ENCODE data around the gene KIAA0753.

KIAA0753 gene

GRCh38 chr17:6640536-6641246 is at the start of gene KIAA0753, which contains the start of gene TXNDC17:
KIAA0753 (minus strand) TSS chr17:6640711; CDS start chr17:6635103, 5,608 bp downstream.
TXNDC17 (plus strand) TSS chr17:6641060; CDS start chr17:6641083, 23 bp downstream.
- peak; percentile 84 for DNase-seq (ENCODE audit: low read depth, low spot score)

GRCh38 chr17:6688944-6689343 is 48.4 kb upstream of the KIAA0753 start:
- no peak for DNase-seq (ENCODE audit: low read depth, low spot score)

GRCh38 chr17:6686026-6686425 is 45.5 kb upstream of the KIAA0753 start:
- DNase-seq (ENCODE audit: low read depth, low spot score), result no peak

DNA sequence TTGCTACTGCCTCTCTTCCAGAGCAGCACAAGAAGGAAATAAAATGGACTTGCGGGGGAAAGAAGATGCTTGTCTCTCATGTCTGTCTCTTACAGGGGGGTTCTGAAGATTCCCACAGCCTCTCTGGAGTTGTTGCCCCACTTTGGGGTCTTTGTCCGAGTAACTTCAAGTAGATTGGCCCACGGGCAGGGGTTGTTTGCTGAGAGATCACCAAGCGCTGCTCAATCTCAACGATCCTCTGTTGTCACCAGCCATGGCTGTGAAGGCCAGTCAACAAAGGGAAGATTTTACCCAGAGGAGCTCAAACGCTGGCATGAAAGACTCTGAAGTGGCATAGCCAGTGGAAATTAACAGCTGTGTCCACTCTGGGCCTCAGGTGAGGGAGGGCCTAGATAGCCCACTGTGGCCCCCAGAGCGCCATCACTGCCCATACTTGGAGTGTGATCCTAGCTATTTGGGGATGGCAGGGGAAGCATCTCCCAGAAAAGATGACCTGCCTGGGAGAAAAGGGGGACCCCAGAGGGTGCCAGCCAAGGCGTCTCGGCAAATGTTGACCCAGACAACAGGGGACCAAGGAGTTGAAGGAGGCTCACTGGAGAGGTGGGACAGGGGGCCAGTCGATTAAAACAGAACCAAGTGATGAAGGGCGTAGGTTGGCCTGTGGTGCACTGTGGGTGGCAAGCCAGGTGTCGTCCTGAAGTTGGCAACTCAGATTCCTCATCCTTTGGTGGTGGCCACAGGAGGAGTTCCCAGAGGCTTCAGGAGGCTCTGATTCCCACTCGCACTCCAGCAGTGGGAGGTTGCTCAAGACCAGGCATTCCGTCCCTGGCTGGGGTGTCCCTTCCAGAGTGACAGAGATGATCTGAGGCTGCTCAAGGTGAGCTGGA is 44.6 kb upstream of the KIAA0753 start:
- DNase-seq (ENCODE audit: low read depth, low spot score), result no peak

DNA sequence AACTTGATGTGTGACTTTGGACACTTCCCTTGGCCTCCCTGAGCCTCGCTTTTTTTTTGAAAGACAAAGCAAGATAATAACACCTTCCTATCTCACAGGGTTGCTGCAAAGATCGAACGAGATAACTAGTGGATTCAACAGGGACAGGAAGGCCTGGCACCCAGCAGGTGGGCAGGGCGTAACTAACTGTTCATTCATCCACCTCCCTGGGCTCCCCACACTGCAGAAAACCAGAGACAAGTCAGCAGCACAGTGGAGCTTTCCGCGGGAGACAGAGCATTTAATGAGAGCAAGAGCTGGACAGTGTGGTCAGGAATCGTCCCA is 43.9 kb upstream of the KIAA0753 start:
- DNase-seq (ENCODE audit: low read depth, low spot score), result no peak

DNA sequence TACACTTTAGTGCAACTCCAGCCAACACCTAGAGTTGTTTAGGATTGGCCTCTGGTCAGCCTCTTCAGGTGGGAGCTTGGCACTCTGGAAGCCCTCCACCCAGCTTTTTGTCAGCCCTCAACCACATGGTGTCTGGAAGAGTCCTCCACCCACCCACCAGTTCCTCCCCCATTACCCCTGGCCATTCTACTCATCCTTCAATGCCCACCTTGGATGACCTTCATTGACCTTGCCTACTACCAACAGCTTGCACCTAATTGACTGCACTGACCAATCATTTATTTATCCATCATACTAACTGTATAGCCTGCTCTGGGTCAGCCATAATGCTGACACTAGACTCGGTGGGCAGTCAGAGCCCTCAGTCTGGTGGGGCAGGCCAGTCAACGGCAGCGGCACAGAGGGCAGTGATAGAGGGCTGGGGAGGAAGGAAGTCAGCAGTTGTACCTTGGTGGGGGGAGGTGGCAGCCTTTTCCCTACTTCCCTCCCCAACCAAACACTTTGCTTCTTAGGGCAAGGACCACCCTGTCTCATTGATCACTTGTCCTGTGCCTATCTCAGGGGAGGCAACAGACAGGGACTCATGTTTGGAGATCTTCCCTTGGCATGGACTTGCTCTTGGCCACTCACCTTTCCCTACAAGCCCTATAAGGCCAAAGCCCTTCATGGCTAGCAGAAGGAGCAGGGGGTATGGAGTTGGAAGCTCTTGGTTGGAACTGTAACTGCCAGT is 43.4 kb upstream of the KIAA0753 start:
- DNase-seq (ENCODE audit: low read depth, low spot score), result no peak

GRCh38 chr17:6683081-6683684 is 42.7 kb upstream of the KIAA0753 start:
- no peak for DNase-seq (ENCODE audit: low read depth, low spot score)

- no peak for DNase-seq (ENCODE audit: low read depth, low spot score)
These were observed 41.8 kb upstream of the KIAA0753 start for GRCh38 chr17:6682339-6682738.

- no peak for DNase-seq (ENCODE audit: low read depth, low spot score)
These were observed 41.2 kb upstream of the KIAA0753 start for GRCh38 chr17:6681671-6682070.

GRCh38 chr17:6681176-6681575 is 40.7 kb upstream of the KIAA0753 start:
- DNase-seq (ENCODE audit: low read depth, low spot score), result no peak

DNA sequence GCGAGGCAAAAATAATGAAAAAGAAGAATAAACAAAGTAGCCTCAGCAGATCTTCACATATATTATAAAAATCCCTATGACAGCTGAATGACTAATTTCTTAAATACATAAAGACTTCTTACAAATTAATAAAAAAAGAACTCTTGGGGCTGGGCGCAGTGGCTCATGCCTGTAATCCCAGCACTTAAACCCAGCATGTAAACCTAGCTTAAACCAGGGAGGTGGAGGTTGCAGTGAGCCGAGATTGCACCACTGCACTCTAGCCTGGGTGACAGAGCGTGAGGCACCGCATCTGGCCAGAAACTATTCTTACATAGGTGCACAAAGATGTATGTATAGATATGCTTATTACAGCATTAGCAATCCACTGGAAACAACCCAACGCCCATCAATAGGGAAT is 38.7 kb upstream of the KIAA0753 start:
- DNase-seq (ENCODE audit: low read depth, low spot score), result no peak

- no peak for DNase-seq (ENCODE audit: low read depth, low spot score)
These were observed 37.4 kb upstream of the KIAA0753 start for GRCh38 chr17:6677946-6678345.

DNA sequence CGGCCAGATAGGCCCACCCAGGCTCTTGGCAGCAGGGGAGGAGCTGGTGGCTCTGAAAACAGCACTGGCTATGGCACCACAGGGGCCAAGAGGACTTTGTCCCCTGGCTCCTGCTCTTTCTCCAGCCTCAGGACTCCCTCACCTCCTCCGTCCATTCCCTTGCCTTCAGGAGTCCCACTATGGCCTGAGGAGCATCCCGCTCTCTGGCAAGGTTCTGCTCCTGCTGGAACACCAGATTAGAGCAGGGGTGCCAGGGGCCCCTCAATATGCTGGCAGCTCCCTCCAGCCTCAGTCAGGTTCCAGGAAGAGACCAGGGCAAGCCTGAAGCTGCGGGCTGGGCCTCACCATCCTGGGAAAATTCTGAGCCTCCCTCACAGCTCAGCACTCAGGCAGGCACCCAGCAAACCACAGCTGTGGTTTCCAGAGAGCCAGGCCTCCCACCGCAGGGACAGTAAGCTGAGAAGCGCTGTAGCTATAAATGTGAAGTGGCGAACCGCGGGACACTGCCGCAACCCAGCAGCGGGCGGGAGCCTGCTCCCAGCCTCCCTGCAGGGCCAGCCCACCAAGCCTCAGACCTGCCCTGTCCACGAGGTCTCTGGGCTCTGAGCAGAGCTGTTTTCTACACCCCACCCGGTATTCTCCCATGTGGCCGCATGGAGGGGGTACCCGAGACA is 36.8 kb upstream of the KIAA0753 start:
- DNase-seq (ENCODE audit: low read depth, low spot score), result no peak

- DNase-seq (ENCODE audit: low read depth, low spot score), result no peak
These were observed 36.3 kb upstream of the KIAA0753 start for GRCh38 chr17:6676802-6677157.

- DNase-seq (ENCODE audit: low read depth, low spot score), result no peak
These were observed 34.8 kb upstream of the KIAA0753 start for GRCh38 chr17:6675201-6675825.

- no peak for DNase-seq (ENCODE audit: low read depth, low spot score)
These were observed 34.1 kb upstream of the KIAA0753 start for GRCh38 chr17:6674586-6674985.

DNA sequence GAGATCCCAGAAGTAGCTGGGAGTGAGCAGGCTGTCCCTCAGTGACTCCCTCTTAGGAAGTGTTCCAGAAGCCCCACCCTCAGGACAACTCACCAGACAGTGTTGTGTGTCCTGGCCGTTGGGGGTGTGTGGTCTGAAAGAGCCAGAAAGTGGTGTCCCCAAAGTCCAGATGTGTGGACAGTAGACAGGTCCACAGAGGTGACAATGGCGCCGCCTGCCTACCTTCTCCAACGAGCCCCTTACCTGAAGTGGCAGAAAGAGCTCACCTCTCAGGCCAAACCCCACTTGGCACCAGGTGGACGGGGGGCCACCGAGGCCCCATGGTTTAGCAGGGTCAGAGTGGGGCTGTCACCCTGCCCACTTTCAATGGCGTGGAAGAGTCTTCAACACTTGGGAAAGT is 30.9 kb upstream of the KIAA0753 start:
- DNase-seq (ENCODE audit: low read depth, low spot score), result no peak

DNA sequence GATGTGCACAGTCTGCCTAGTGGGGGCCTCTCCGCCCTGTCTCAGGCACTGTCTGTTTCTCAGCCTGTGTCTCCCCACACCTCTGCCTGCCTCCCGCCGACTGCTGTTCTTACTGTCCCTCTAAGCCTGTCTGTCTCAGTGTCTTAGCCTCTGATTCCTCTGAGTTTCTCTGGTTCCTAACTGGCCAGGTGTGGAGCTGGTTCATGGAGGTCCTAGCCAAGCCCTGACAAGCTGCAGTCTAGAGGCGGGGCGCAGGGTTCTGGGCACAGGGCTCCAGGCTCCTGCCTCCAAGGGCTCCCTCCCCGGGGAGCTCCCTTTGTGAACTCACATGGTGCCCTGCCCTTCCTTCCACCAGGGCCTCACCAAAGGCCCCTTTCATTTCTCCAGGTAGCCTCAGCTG is 30.5 kb upstream of the KIAA0753 start:
- DNase-seq (ENCODE audit: low read depth, low spot score), result no peak

DNA sequence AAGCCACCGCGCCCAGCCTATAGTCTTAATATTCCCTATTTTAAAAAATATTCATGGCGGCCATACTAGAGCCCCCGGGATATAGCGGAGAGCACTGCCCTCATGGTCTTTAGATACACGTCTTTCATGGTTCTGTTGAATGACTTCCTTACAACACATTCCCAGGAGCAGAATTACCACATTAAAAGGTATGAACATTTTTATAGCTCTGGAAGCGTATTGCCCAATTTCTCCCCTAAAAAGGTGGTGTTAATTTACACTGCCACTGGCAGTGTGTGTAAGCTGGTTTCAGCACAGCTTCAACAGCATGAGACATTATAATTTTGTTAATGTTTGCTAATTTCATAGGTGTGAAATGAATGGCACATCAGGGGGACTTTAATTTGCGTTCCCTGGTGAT is 30.1 kb upstream of the KIAA0753 start:
- no peak for DNase-seq (ENCODE audit: low read depth, low spot score)

- DNase-seq (ENCODE audit: low read depth, low spot score), result no peak
These were observed 29.1 kb upstream of the KIAA0753 start for GRCh38 chr17:6669479-6670212.
